Thyroid gland (tissue), 4 donors: ENCODE results near the gene RREB1.

Experiments
- POLR2A ChIP-seq, 2 donors: fragments of 450-650 bp; IDR thresholded peaks; one replicate each; pipeline ENCODE4 v1.6.1; 2017; ENCODE audit warnings: antibody characterized with exemption in 2 of 2, mild to moderate bottlenecking in 2 of 2, moderate library complexity in 1 of 2
- TF ChIP-seq, protein P1 (sequence below), 6 experiments: fragments of 200-600 bp in 3 of 6; fragments of 450-650 bp in 3 of 6; sonication (generic) in 3 of 6; IDR thresholded peaks; one replicate each; pipeline ENCODE4 v1.5.1; 2016 to 2019; ENCODE audit warnings: antibody characterized with exemption in 6 of 6, mild to moderate bottlenecking in 2 of 6, inconsistent platforms in 1 of 6, moderate library complexity in 1 of 6

DNA sequence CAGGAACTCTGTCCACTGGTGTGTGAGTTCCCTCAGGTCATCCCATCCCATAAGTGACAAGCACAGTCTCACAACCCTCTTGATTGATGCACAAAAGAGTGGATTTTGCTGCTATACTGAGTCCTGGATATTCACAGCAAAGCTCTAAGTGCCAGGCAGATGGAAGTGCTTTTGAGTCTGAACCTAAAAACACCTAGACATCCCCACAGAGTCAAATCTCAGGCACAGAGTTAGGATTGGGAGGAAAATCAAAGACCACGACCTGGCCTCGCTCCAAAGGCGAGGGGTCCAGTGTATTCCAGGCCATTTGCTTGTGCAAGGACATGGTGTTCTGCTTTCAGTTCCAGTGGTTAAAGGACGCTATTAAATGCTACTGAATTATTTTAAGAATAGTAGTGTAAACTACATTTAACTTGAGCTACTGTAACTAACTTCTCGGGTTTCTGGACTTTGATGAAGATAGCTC is 56.8 kb downstream of the RREB1 start:
- TF ChIP-seq, protein P1, sequence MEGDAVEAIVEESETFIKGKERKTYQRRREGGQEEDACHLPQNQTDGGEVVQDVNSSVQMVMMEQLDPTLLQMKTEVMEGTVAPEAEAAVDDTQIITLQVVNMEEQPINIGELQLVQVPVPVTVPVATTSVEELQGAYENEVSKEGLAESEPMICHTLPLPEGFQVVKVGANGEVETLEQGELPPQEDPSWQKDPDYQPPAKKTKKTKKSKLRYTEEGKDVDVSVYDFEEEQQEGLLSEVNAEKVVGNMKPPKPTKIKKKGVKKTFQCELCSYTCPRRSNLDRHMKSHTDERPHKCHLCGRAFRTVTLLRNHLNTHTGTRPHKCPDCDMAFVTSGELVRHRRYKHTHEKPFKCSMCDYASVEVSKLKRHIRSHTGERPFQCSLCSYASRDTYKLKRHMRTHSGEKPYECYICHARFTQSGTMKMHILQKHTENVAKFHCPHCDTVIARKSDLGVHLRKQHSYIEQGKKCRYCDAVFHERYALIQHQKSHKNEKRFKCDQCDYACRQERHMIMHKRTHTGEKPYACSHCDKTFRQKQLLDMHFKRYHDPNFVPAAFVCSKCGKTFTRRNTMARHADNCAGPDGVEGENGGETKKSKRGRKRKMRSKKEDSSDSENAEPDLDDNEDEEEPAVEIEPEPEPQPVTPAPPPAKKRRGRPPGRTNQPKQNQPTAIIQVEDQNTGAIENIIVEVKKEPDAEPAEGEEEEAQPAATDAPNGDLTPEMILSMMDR (IDR thresholded peaks at IDR 0.05) = no peak
- no peak for TF ChIP-seq POLR2A (IDR thresholded peaks at IDR 0.05)
